ENCODE measurements around the gene TPRN.

TPRN gene

DNA sequence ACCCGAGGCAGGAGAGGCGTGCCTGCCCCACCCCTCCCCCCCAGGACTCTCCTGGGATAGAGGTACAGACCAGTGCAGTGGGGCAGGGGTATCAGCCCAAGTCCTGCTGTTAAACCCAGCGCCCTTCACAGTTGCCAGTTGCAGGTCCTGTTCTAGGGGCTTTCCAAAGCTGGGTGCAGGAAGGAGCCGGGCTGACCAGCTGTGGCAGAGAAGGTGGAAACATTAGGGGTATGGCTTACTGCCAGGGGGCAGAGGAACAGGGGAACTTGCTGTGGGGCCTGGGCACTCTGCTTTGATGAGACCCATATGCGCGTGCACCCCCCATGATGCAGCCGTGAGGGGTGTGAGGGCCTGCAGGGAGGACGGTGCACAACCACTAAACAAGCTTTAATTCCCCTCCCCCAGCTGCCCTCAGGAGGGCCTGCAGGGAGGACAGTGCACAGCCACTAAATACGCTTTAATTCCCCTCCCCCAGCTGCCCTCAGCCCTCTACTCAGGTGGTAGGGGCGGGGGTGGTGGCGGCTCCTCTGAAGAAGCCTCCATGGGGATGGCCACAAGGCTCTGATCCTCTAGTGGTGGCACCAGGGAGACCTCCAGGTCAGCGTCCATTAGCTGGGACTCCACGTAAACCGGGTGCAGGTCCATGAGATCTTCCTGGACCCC, 29.9 kb downstream of the TPRN start:
- DNase-seq: no peak

DNA sequence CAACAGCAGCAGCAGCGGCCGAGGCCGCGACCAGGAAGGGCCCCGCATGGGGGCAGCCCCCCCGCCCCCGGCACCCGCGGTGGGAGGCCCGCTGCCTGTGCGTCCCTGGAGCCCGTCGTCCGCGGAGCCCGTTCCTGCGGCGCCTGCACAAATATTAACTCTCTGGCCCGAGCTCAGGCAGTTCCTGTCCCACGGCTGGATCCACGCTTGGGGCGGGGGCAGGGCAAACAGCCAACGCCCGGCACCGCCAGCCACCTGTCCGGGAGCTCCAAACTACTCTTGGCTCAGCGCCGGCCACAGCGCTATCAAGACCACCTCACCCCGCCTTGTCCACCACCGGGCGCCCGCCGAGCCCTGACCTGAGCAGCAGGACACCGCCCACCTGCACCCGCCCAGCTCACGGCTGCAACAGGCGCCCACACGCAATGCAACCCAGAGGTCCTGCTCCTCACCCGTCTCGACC, 30.6 kb downstream of the TPRN start, which contains the start of gene LRRC26:
LRRC26 (minus strand) TSS at position 156 of the 463 bp plus-strand sequence; CDS start at position 48, 108 bp downstream.
- DNase-seq: no peak

DNA sequence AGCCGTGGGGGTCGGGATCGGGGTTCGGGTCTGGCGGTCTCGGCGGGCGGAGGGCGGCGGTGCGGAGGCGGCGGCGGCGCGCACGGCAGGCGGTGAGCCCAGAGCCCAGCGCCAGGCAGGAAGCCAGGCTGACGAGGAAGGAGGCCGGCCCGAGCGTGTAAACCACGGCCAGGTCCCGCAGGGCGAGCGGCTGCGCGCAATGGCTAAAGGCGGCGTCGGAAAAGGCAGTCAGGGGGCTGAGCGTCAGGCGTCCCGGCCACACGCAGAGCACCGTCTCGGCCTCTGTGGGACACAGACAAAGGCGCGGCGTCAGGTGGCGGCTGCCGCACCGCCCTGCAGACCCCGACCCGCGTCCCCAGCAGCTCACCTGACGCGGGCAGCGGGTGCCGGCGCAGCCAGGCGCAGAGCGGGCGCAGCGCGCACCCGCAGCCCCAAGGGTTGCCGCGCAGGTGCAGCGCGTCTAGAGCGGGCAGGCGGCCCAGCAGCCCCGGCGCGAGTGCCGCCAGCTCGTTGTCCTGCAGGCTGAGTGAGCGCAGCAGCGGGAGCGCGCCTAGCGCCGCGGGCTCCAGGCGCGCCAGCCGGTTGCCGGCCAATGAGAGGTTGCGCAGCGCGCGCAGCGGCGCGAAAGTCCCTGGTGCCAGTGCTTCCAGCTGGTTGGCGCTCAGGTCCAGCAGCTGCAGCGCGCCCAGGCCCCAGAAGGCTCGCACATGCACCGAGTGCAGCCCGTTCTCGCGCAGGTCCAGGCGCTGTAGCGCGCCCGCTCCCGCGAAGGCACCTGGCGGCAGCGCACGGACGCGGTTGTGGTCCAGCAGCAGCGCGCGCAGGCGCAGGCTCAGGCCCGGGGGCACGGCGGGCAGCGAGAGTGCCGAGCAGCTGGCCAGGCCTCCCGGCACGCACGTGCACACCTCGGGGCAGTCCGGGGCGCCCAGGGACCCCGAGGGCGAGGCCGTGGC, 31.4 kb downstream of the TPRN start:
- peak; percentile 78 for DNase-seq

DNA sequence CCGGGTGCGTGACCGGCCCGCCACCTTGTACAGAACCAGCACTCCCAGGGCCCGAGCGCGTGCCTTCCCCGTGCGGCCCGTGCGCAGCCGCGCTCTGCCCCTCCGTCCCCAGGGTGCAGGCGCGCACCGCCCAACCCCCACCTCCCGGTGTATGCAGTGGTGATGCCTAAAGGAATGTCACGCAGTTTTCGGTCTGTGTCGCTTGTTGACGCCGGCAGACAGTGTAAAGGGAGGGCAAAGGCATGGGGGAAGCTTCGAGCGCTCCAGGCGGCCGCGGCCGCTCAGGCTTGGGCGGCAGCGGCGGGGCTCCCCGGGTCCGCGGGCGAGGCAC, 32.0 kb downstream of the TPRN start:
- DNase-seq: no peak

DNA sequence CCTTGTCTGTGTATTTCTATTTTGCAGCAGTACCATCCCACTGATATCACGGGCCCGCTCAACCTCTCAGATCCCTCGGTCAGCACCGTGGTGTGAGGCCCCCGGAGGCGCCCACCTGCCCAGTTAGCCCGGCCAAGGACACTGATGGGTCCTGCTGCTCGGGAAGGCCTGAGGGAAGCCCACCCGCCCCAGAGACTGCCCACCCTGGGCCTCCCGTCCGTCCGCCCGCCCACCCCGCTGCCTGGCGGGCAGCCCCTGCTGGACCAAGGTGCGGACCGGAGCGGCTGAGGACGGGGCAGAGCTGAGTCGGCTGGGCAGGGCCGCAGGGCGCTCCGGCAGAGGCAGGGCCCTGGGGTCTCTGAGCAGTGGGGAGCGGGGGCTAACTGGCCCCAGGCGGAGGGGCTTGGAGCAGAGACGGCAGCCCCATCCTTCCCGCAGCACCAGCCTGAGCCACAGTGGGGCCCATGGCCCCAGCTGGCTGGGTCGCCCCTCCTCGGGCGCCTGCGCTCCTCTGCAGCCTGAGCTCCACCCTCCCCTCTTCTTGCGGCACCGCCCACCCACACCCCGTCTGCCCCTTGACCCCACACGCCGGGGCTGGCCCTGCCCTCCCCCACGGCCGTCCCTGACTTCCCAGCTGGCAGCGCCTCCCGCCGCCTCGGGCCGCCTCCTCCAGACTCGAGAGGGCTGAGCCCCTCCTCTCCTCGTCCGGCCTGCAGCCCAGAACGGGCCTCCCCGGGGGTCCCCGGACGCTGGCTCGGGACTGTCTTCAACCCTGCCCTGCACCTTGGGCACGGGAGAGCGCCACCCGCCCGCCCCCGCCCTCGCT, 32.6 kb downstream of the TPRN start:
- peak; percentile 12 for DNase-seq

DNA sequence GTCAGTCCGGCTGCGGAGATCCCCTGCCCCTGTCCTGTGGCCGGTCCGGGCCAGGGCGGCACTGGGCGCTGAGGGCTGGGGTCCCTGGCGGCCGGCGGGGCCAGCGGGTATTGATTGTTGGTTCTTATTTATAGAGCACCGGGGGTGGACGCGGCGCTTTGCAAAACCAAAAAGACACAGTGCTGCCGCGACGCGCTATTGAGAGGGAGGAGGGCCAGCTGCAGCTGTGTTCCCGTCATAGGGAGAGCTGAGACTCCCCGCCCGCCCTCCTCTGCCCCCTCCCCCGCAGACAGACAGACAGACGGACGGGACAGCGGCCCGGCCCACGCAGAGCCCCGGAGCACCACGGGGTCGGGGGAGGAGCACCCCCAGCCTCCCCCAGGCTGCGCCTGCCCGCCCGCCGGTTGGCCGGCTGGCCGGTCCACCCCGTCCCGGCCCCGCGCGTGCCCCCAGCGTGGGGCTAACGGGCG, 33.2 kb downstream of the TPRN start:
- DNase-seq: no peak

DNA sequence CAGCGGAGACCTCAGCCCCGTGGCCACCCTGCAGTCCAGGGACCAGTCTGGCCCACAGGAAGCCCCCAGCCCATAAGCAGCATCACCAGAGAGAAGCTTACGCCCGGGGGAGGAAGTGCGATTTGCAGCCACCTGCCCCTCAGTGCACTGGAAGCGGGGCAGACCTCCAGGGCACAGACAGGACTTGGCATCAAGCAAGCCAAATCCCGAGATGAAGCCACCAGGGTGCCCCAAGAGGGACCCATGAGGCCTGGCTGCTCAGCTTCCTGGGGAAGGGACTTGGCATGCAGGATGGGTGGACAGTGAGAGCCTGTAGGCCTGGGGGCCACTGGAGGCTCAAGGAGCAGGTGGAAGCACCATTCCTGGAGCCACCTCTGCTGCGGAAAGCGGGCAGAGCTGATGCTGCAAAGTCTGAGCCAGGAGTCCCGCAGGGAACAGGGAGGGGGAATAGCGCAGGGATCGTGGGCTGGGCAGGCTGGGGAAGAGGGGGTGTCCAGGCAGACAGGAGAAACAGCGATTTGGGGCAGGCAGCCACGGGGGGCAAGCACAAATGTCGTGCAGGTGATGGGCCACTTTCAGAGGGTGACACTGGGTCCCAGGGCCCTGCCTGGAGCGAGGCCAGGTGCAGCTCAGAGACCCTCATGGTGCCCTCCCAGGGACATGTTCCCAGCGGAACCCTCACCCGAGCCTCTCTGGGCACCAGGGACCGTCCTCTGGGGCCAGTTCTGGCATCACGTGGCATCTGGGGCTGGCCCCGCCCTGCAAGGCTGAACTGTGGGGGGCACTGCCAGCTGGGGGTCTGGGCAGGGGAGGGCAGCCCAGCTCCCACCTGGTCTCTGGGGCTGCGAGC, 33.9 kb downstream of the TPRN start:
- DNase-seq: no peak

DNA sequence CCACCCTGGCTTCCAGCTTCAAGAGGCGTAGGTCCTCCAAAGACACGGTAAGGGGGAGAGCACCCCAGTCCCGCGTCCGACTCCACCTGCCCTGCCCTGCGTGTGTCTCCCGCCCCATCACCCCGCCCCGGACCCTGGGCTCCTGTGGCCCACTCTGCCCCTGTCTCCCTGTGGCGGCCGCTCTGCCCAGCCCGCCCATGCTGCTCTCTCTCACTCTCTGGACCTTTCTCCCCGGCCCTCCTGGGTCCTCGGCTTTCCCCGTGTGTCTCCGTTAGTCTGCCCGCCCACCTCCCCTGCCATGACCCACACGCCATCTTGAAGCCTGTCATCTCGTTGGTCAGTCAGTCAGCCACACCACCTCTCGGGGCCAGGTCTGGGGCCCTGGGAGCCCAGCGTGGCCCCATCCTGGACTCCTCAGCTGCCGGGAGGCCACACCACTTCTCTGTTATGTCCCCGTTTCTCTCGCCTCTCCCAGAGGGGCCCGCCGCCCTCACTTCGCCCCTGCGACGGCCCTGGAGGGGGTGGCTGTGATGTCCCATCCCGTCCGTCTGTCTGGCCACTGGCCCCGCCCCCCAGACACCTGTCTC, 35.2 kb downstream of the TPRN start:
- no peak for DNase-seq

DNA sequence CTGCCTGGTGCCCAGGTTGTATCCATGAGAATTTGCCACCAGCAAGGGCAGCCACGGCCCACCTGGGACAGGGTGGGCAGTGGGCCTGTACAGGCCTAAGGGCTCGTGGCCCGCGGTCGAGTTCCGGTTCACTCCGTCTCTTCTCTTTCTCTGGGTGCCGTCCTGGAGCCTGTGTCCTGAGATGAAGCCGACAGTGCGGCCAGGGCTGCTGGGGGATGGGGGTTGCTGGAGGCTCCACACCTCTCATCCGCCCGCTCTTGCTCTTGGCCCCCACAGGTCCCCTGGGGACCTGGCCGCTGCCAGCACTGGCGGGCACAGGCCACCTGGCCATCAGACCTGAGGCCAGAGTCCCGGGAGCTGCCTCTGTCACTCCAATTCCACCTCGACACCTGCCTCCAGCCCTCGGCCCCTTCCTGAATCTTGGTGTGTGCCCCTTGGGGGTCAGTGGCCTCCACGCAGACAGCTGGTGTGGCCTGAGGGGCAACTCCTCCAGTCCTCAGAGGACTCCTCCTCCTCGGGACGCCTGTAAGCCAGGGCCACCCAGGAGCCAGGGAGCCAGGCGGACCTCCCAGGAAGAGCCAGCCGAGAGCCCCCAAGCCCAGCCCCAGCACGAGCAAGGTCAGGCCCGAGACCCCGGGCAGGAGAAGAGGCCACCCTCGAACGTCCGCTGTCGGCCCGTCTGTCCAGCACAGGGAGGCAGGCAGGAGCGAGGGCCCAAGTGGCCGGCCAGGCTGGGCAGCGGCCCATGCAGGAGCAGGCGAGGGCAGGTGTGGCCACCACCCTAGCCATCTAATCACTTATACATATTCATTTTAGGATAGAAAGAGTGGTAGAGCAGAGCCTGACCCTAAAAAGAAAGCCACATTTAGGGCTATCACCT, 35.9 kb downstream of the TPRN start:
- no peak for DNase-seq

DNA sequence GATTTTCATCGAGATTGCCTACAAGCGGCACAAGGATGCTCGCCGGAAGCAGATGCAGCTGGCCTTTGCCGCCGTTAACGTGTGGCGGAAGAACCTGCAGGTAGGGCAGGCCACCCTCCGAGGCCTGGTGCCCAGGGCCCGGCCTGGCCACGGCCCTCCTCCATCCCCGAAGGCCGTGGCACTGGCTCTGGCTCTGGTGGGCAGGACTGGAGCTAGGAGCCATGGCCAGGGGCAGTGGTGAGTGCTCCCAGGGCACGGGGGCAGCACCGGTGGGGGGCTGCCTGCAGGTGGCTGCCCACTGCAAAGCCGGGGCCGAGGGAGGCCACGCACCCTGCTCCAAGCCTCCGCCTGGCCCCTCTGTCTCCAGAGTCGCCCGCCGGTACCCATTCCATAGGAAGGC, 36.7 kb downstream of the TPRN start:
- no peak for DNase-seq

DNA sequence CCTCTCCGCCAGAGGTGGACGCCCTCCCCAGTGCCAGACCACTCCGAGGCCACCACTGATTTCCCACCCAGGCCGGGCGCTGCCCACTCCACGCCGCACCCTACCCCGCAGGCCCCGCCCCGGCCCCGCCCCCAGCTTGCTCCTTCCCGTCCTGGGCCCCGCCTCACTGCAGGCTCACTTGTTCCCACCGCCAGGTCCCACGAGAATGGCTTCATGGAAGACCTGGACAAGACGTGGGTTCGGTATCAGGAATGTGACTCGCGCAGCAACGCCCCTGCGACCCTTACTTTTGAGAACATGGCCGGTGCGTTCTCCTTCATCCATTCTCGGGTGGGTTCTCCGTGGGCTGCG, 37.2 kb downstream of the TPRN start:
- peak; percentile 36 for DNase-seq

DNA sequence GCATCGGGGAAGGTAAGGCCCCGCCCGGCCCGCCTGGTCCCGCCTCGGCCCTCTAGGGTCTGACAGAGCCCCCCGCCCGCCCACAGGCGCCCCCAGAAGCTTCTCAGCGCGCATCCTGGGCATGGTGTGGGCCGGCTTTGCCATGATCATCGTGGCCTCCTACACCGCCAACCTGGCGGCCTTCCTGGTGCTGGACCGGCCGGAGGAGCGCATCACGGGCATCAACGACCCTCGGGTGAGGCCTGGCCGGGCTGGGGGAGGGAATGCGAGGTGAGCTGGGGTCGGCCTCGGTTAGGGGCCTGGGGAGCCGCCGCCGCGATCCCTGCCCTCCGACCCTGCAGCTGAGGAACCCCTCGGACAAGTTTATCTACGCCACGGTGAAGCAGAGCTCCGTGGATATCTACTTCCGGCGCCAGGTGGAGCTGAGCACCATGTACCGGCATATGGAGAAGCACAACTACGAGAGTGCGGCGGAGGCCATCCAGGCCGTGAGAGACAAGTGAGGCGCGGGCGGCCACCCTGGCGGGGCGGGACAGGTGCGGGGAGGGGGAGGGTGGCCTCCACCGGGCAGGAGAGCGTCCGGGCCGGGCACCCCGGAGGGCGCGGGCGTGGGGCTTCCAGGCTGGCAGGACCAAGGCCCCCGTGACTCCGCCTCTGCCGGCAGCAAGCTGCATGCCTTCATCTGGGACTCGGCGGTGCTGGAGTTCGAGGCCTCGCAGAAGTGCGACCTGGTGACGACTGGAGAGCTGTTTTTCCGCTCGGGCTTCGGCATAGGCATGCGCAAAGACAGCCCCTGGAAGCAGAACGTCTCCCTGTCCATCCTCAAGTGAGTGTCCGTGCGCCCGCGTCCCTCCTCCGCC, 37.8 kb downstream of the TPRN start:
- peak; percentile 41 for DNase-seq

DNA sequence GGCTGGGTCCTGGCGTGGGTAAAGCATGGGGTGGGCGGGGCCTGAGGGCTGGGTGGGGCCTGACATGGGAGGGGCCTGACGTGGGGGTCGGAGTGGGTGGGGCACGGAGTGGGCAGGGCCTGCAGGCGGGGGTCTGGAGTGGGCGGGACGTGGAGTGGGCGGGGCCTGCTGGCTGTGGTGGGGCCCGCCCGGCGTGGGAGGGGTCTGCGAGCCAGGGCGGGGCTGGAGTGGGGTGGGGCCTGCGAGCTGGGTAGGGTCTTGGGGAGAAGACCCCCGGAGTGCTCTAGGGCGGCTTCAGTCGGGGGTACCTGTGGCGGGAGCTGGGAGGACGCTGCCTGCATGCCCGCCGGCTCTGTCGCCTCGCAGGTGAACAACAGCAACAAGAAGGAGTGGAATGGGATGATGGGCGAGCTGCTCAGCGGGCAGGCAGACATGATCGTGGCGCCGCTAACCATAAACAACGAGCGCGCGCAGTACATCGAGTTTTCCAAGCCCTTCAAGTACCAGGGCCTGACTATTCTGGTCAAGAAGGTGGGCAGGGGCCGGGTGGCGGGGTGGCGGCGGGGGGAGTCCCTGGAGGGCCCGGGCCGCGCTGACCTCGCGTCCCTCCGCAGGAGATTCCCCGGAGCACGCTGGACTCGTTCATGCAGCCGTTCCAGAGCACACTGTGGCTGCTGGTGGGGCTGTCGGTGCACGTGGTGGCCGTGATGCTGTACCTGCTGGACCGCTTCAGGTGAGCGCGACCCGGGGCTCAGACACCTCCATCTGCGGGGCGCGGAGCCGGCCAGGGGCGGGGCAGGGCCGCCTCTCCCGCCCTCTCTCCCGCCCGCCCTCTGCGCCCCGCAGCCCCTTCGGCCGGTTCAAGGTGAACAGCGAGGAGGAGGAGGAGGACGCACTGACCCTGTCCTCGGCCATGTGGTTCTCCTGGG, 38.7 kb downstream of the TPRN start:
- DNase-seq: peak; percentile 6

DNA sequence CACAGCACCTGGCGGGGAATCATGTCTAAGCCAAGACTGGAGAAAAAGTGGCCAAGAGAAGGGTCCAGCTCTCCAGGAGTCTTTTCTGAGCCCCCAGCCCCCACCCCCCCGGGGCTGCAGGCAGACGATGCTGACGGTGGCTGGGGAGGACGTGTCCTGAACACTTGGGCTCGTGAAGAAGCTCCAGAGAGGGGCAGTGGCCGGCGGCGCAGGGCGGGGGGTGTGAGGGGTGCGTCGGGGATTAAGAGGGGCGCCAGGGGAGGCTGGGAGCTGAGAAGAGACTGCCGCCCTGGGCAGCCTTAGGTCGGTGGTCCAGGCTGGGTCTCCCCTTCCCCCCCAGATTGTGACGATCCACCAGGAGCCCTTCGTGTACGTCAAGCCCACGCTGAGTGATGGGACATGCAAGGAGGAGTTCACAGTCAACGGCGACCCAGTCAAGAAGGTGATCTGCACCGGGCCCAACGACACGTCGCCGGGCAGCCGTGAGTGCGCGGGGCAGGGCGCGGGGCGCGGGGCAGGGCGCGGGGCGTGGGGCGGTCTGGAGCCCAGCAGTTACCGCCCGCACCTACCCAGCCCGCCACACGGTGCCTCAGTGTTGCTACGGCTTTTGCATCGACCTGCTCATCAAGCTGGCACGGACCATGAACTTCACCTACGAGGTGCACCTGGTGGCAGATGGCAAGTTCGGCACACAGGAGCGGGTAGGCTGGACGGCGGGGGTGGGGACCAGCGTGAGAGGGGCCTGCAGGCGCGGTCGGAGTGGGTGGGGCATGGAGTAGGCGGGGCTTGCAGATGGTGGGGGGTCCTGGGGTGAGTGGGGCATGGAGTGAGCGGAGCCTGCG, 39.6 kb downstream of the TPRN start:
- peak; percentile 62 for DNase-seq

DNA sequence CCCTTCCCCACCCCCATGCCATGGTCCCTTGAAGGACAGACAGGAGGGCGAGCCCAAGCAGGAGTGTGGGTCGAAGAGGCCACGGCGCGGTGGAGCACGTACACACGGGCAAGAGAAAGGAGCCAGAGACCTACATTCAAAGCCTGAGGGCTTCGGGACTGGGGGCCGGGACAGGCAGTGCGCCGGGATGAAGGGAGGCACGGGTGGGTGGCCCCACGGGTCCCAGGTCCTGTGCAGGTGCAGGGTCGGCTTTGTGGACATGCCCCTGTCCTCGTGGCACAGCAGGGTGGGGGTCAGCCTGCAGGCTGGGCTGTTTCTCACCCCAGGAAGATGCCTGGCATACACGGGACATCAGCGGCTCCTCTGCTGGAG, 40.5 kb downstream of the TPRN start:
- no peak for DNase-seq

DNA sequence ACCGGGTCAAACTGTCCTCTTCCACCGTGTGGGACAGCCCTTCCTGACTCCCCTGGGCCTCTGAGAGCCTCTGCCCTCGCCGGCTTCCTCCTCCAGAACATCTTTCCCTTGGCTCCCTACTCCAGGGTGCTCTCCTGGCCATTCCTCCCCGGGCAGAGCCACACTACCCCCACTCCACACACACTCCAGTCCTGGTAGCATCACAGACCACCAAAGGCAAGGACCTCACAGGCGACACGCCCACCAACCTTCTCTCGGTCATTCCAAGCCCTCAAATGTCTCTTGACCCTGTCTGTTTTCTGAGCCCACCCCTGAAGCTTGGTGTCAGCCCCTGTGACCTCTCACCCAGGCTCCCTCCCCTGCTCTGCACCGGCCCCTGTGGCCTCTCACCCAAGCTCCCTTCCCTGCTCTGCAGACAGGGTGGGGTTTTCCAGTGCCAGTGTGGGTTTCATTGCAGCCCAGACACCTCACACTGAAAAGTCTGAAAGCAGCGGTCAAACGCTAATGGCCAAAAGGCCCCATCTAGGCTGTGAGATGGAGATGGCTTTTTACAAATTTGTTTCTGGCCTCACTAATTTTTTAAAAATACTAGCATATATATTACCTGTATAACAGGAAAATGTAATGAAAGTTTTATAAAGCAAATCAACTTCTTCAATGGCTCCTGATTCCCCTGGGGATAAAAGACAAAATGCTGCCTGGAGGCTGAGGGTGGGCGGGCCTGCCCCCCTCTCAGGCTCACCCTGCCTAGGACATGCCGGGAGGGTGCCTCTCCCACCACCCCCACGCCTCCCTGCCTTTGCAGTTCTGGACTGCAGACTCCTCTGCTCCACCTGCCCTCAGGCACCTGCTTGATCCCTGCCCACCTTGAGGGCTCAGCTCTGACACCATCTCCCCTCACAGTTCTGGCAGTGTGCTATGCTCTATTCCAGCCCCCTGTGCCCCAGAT, 41.2 kb downstream of the TPRN start:
- DNase-seq: no peak

DNA sequence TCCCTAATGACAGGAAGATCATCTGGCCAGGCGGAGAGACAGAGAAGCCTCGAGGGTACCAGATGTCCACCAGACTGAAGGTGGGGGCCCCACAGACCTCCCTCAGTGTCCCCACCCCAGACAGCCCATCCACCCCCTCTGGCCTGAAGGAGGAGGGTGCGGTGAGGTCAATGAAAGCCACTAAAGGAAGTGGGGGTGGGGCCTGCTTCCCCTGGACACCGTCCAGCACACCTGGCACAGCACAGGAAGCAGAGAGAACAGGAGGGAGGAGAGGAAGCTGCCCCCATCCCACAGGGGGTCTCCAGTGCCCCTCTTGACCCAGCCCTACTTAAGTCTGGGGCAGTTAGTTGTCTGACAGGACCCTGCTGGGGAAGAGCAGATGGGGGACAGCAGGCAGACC, 41.9 kb downstream of the TPRN start:
- DNase-seq: peak; percentile 55

Data from NCI-H2029 (cell line).